C4-2B (cell line): ENCODE data around the gene GLA.

ENCODE experiments used
- H3K27ac ChIP-seq: fragments of 450-650 bp; 2 replicates; pipeline ENCODE4 v1.5.1; 2017
- CTCF ChIP-seq: fragments of 450-650 bp; conservative IDR thresholded peaks from 2 replicates; pipeline ENCODE4 v1.5.1; 2017; ENCODE audit warnings: mild to moderate bottlenecking
- ZFX ChIP-seq: fragments of 450-650 bp; IDR thresholded peaks from 2 replicates; pipeline ENCODE4 v1.6.1; 2017

The GLA gene

DNA sequence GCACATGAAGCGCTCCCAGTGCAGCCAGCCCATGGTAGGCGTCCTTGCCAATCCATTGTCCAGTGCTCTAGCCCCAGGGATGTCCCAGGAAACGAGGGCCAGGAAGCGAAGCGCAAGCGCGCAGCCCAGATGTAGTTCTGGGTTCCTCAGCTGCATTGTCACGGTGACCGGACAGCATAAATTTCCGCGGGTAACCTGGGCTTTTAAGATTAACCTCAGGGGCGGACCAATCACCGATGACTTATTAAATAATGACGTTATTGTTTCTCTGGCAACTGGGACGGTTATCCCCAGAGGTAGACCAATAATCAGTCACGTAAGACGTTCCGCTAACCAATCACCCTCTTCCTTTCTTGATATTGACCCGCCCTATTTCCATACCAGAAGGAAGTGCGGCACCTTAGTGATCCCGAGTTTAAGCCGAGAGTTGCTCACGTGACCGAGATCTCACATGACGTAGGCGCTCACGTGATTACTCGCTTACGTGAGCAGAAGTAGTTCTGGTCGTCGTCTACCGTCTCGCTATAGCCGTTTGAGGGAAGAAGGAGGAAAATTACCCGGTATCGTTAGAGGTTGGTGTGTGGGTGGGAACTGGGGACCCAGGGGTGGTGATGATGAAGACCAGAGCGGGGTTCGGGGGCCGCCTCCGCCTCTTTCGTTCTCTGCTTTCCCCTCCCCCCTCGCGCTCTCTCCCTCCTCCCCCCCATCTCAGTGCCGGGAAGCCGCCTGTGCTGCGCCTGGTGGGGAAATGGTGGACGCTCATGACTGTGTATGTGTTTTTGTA lies at the start of gene GLA, which contains the start of gene HNRNPH2:
GLA (minus strand) TSS at position 178 of the 784 bp plus-strand sequence; CDS start at position 156, 22 bp downstream.
HNRNPH2 (plus strand) TSS at position 475 of the 784 bp plus-strand sequence. CDS start 3,767 bp downstream, outside the sequence.
- peak within 1 kb of the TSS; percentile 86 for H3K27ac ChIP-seq
- TF ChIP-seq CTCF (no peak), ZFX (no peak)

DNA sequence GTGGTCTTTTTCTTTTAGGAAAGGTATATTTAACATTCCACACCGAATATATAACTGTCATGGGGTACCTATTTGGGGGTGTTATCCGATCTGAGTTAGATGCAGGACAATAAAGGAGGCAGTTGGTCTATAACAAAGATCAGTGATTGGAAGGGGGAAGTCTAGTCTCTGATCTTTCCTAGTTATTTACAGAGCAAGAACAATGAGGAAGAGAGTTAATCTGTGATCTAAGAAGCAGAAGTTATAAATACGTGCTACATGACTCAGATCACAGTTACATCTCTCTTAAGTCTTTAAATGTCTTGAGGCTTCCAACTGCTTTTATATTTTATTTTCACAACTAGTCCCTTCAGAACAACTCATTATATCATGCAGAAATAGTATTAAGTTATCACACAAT lies 44.3 kb upstream of the GLA start:
- TF ChIP-seq ZFX = no peak
- no peak for TF ChIP-seq CTCF
- peak overlapping the region; percentile 43; the same call in 1 of the 2 replicates for H3K27ac ChIP-seq

DNA sequence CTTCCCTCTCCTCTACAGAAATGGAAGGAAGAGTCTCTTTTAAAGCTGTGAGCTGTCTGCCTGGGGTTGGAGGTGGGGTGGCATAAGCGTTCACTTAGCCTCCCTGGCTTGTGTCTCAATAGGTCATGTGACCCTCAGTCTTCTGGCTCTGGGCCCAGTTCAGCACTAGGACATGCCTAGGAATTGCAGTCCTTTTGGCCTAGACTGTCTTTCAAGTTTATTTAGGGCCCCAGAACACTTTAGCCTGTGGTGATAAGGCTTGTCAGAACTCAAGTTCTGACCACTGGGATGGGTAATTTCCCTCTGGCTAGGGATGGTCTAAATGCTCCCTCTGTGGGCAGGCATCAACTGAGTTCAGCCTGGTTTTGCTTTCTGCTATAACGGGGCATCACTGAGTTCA lies 43.2 kb upstream of the GLA start:
- TF ChIP-seq CTCF = no peak
- no peak for TF ChIP-seq ZFX
- peak overlapping the region; percentile 38; the same call in 1 of the 2 replicates for H3K27ac ChIP-seq

DNA sequence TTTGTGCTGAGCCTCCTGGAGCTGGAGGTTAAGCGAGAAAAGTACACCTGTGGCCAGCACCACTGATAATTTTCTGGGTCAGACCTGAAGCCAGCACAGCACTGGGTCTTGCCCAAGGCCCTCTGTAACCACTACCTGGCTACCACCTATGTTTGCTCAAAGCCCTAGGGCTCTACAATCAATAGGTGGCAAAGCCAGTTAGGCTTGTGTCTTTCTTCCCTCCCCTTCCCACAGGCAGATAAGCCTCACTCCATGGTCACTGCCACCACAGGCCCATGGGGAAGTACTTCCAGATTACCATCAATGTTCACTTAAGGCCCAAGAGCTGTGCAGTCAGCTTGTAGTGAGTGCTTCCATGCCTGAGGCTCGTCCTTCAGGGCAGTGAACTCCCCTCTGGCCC lies 42.4 kb upstream of the GLA start:
- TF ChIP-seq ZFX = no peak
- TF ChIP-seq CTCF = no peak
- peak overlapping the region; percentile 38; the same call in 1 of the 2 replicates for H3K27ac ChIP-seq

GRCh38 chrX:101449279-101449678 lies 41.6 kb upstream of the GLA start:
- no peak overlapping the region for H3K27ac ChIP-seq
- TF ChIP-seq CTCF = no peak
- TF ChIP-seq ZFX = no peak

- H3K27ac ChIP-seq = no peak overlapping the region
- no peak for TF ChIP-seq CTCF
- TF ChIP-seq ZFX = no peak
Observed at GRCh38 chrX:101442085-101442484, 34.4 kb upstream of the GLA start.

GRCh38 chrX:101430457-101431078 lies 22.8 kb upstream of the GLA start:
- TF ChIP-seq ZFX (no peak), CTCF (no peak)
- H3K27ac ChIP-seq = no peak overlapping the region
